NCI-H2196 treated with DMSO at 0.1 percent for 48 hours (cell line): ENCODE data around the gene UFD1.

ENCODE experiments used
- DNase-seq: peaks from one replicate; lab custom pipeline; 2025; ENCODE audit not compliant: unreplicated experiment; lab: John Stamatoyannopoulos, UW

The UFD1 gene

DNA sequence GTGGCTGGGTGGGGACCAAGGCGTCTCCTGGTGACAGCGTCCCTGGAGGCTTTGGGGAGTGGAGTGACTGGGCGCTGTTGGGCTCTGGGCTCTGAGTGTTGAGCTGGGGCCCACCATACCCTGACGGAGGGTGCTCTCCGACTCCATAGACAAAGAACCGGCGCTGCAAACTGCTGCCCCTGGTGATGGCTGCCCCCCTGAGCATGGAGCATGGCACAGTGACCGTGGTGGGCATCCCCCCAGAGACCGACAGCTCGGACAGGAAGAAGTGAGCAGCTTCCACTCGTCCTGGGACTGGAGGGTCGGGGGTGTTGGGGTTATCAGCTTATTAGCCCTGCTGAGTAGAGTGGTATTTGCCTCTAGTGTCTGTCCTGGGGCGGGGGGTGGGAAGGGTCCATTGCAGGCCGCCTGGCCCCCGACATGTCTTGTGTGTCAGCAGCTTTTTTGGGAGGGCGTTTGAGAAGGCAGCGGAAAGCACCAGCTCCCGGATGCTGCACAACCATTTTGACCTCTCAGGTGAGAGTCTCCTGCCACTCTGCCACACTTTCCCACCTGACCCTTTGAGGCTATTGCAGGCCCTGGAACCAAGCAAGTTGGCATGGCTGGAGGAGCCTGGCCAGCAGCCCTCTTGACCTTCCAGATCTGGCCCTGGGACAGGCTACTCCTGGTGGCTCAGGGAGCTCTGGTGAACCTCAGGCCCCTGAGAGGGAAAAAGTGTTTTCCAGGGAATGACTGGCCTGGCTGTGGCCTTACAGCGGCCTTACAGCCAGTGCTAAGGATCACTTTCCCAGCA, 37.6 kb upstream of the UFD1 start:
- DNase-seq, result no peak

GRCh38 chr22:19515654-19516377, 36.8 kb upstream of the UFD1 start:
- DNase-seq, result no peak

- DNase-seq, result peak; percentile 34
Measured at GRCh38 chr22:19514831-19515565, 36.0 kb upstream of the UFD1 start.

GRCh38 chr22:19513823-19514222, 34.8 kb upstream of the UFD1 start:
- DNase-seq, result no peak

- no peak for DNase-seq
Measured at GRCh38 chr22:19510919-19511341, 31.9 kb upstream of the UFD1 start.

GRCh38 chr22:19509923-19510322, 30.9 kb upstream of the UFD1 start:
- DNase-seq, result no peak

GRCh38 chr22:19509191-19509590, 30.2 kb upstream of the UFD1 start:
- DNase-seq, result no peak

- DNase-seq, result no peak
Measured at GRCh38 chr22:19508024-19508776, 29.2 kb upstream of the UFD1 start.

GRCh38 chr22:19507534-19507861, 28.5 kb upstream of the UFD1 start:
- DNase-seq, result no peak

- DNase-seq, result no peak
Measured at GRCh38 chr22:19506212-19506611, 27.2 kb upstream of the UFD1 start.

- no peak for DNase-seq
Measured at GRCh38 chr22:19505735-19506126, 26.7 kb upstream of the UFD1 start.

DNA sequence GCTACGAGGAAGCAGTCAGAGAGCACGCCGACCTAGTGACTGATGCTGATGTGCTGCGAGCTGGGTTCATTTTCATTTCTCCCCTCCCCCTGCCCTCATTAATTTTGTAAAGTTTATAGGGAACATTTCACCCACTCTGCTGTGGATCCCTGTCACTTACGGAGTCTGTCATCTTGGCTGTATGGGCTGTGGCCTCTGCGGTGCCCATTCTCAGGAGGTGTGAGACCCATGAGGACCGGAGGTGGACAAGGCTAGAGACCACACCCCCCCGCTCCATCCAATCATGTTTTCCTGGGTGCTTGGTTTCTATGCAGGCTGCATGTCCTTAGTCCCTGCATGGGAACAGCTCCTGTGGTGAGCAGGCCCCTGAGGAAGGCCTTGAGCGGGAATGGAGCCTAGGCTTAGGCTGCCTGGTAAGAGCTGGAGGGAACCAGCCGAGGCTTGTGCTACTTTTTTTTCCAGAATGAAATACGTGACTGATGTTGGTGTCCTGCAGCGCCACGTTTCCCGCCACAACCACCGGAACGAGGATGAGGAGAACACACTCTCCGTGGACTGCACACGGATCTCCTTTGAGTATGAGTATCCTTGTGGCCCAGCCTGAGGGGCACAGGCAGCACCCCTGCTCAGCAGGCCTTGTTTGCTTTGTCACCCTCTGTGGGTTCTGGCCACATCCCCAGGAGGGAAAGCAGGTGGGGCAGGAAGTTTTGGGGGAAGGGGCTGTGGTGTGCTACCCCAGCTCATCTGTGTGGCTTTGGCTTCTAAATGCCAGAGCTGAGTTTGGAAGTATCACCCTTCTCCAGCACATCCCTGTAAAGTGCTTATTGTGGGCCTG, 26.1 kb upstream of the UFD1 start:
- DNase-seq, result no peak

DNA sequence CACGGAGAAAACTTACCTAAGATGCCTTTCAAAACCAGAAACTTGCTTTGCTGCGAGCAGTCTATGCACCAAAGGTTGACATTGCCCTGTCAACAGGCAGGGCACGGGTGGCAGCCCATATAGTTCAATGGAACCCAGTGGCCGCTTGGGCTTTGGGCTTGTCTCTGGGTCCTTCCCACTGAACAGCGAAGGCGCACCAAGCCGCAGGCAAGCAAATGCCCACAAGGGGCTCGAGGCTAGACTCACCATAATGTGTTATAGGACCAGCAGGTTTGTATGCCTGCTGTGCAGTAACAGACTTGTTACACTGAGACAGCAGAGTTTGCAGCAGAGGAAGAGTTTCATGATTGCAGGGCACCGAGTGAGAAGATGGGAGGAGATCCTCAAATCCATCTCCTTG, 24.9 kb upstream of the UFD1 start:
- no peak for DNase-seq

GRCh38 chr22:19503367-19503766, 24.4 kb upstream of the UFD1 start:
- no peak for DNase-seq

GRCh38 chr22:19501897-19502447, 23.0 kb upstream of the UFD1 start:
- DNase-seq, result no peak

- DNase-seq, result no peak
Measured at GRCh38 chr22:19499880-19500242, 20.9 kb upstream of the UFD1 start.

GRCh38 chr22:19499236-19499879, 20.4 kb upstream of the UFD1 start:
- DNase-seq, result no peak

- DNase-seq, result no peak
Measured at GRCh38 chr22:19498866-19499190, 19.8 kb upstream of the UFD1 start.

DNA sequence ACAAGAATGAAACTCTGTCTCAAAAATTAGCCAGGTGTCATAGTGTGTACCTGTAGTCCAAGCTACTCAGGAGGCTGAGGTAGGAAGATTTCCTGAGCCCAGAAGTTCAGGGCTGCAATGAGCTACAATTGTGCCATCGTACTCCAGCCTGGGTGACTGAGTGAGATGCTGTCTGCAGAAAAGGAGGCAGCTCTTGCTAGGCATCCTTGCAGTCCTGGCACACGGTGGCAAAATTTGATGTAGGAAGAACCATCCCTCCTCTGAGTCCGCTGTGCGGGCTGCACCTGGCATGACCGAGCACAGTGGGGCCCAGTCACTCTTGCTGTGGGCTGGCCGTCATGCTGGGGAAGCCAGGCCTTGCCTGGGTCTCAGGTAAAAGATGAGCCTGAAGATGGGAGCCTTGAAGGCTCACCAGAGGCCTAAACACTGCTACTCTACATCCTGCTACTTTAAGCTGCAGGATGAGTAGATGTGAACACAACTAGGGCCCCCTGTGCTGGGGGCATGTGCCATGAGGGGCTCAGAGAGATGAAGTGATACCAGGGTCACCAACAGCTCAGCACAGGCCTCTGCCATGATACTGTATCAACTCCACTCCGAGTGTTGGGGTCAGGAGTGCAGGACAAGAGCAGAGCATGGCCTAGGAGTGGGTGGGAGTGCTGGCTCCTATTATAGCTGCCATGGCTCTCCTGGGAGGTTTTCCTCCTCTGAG, 19.3 kb upstream of the UFD1 start:
- DNase-seq, result no peak
